SH-SY5Y (cell line): Measurements from ENCODE around the gene GRK6.

Source experiments
- GATA2 ChIP-seq: IDR thresholded peaks from 2 replicates; pipeline ENCODE4 v1.6.1; 2011; ENCODE audit warnings: mild to moderate bottlenecking, low read depth, low read length
- GATA3 ChIP-seq: IDR thresholded peaks from 2 replicates; pipeline ENCODE4 v1.6.1; 2011; ENCODE audit warnings: low read depth, mild to moderate bottlenecking, low read length, moderate library complexity

Gene GRK6

DNA sequence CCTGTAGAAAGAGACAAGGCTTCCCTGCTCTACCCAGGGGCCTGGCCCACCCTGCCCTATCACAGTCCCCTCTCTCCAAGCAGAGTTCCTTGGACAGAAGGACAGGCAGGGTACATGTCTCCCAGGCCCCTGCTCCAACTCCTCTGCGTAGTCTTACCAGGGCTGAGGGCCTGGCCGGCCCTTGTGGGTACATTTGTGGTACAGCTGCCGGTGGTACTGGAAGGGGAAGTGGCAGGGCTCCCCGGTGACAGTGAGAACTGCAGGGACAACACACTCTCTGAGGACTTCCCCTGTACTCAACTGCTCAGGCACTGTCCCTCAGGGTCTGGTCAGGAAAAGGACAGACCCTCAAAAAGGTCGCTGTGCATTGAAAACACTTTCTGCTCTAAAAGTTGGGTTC is 20.7 kb upstream of the GRK6 start:
- TF ChIP-seq GATA2 (no peak), GATA3 (no peak)

DNA sequence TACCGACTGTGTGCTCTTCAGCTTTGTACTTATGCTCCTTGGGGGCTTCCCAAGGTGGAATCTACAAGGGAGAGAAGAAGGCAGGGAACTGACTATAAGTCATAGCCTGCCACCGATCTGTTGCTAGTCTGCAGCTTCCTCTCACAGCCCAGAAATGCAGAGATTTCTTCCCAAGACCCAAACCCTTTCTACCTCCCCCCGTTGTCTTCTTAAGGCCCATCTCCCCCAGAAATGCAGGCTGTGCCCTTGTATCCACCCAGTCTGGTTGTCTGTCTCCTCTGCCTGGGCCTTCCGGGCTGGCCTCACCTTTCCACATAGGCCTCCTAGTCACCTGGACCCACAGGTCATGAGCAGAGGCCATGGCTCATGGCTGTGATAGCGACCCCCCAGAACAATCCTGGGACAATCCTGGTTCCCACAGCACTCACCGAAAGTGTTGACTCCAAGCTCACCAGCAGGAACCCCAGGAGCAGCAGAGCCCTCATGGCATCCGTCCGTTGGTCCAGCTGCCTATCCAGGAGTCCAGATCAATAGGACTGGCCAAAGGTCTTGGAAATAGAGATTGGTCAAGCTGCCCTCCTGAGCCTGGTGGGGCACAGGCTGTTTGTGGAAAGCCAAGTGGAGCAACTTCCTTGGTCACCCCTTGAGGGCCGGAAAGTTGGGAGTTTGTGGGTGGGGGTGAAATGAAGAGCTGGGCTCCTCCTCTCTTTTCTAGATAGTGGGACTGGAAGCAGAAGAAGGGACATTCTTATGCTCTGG is 17.3 kb upstream of the GRK6 start, which contains the start of gene F12:
Gene F12, minus strand, starts transcription at position 522 of the 759 bp plus-strand sequence. Its CDS starts 37 bp downstream, at position 485.
- no peak for TF ChIP-seq GATA3
- no peak for TF ChIP-seq GATA2

DNA sequence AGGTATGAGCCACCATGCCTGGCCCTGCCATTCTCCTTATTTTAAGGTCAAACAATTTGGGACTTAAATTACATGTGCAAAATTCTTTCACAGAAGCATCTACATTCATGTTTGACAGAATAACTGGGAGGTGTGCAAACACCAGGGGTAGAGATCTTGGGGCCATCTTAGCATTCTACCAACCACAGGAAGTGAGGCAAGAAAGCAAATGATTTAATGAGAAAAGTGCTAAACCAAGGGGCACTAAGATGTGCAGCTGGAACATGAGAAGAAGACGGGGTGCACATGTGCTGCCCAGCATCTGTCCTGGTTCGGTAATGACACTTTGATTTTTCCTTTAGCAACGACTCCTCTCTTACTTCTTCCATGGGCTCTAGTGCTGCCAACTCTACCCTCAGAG is 15.9 kb upstream of the GRK6 start:
- TF ChIP-seq GATA2, result no peak
- no peak for TF ChIP-seq GATA3

DNA sequence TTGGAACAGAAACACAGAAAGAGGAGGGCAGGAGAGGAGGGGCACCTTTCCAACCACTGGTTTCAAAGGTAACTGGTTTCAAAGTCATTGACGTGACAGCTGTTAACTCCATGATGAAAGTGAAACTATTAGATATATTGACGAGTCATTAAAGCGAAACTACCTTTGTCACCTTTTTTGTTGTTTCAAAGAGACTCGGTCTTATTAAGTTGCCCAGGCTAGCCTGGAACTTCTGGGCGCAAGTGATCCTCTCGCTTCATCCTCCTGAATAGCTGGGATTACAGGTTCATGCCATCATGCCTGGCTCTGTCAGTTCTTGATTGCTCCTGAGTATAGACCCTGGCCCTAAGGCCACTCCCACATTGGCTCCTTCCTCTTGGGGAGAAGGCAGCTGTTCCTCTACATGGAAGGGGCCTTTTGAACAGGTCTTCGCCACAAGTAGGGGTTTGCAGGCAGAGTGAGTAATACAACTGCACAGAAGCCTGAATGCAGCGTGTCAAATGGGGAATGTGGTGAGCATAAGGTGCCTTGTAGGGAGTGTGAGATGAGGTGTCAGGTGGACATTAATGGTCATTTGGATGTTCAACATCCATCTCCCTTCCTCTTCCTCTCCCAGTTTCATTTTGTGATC is 13.8 kb upstream of the GRK6 start:
- TF ChIP-seq GATA3 (no peak), GATA2 (no peak)

DNA sequence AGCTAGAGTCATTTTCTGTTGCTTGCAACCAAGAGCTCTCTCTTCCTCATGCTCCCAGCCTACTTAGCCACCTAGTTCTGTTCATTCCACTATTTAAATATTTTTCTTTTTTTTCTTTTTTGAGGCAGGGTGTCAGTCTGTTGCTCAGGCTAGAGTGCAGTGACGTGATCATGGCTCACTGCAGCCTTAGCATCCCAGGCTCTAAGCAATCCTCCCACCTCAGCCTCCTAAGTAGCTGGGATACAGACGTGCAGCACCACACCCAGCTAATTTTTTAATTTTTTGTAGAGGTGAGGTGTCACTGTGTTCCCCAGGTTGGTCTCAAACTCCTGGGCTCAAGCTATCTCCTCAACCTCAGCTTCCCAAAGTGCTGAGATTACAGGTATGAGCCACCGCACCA is 12.0 kb upstream of the GRK6 start:
- TF ChIP-seq GATA2 (no peak), GATA3 (no peak)

DNA sequence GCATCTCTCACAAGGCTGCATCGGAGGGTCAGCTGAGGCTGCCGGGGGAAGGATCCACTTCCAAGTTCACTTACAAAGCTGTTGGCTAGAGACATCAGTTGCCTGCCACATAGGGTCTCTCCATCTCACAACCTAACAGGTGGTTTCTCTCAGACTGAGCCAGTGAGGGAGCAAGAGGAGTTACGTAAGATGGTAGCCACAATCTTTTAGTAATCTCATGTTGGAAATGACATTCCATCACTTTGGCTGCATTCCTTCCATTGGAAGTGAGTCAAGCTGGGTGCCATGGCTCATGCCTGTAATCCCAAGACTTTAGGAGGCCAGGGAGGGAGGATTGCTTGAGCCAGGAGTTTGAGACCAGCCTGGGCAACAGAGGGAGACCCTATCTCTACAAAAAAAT is 7.4 kb upstream of the GRK6 start:
- no peak for TF ChIP-seq GATA3
- TF ChIP-seq GATA2, result no peak

DNA sequence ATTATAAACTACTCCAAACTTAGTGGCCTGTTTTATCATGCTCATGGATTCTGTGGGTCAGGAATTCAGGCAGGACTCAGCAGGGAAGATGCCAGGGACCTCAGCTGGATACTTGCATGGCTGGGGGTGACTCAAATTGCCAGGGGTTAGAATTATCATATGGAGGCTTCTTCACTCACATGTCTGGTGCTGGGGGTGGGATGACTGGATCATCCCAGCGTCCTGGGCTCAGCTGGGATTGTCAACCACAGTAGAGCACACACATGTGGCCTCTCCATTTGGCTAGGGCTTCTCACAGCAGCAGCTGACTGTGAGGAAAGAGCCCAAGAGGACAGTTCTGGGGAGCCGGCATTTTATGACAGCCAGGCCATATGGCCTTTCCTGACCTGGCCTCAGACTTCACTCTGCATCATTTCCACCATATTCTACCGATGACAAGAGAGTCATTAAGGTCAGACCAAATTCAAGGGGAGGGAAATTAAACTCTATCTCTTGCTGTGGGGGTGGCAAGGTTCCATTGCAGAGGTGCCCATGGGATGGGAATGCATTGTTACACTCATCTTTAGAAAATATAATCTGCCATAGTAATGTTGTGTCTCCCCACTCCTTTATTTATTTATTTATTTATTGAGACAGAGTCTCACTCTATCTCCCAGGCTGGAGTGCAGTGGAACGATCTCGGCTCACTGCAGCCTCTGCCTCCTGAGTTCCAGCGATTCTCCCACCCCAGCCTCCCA is 5.2 kb upstream of the GRK6 start:
- TF ChIP-seq GATA3 (no peak), GATA2 (no peak)

DNA sequence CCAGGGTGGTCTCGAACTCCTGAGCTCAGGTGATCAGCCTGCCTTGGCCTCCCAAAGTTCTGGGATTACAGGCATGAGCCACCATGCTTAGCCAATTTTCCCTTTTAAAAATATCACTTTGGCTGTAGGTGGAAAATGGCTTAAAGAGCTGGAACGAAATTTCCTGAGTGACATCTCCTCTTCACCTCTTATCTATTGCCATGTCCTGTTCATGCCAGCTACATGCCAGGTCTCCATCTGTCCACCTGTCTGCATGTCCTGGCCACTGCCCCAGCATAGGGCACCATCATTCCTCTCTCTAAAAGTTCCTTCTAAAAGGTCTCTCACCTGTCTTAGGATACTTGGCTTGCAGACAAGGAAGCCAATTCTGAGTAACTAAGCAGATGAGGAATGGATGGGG is 2.8 kb upstream of the GRK6 start:
- TF ChIP-seq GATA3 (no peak), GATA2 (no peak)

DNA sequence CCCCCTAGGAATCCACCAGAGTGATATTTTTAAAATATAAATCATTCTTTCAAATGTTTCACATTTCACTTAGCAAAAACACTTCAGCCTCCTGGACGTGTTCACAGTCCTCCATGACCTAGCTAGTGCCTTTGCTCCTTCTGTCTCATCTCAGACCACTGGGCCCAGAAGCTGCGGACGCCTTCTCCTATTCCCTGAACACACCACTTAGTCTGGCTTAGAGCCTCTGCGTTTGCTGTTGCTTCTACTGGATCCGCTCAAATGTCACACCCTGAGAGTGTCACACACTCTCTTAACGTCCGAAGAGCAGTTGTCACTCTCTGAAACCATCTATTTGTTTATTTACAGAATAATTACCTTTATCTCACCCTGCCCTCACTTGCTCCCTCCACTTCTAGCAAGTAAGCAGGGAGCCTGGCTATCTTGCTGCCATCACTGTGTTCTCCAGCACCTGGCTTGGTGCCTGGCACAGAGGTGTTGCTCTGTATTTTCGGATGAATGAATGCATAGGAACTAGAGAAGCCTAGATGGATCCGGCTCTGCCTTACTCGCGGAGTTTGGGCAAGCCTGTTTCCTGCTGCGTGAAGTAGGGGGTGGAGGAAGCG is 1.2 kb upstream of the GRK6 start:
- no peak for TF ChIP-seq GATA3
- no peak for TF ChIP-seq GATA2

DNA sequence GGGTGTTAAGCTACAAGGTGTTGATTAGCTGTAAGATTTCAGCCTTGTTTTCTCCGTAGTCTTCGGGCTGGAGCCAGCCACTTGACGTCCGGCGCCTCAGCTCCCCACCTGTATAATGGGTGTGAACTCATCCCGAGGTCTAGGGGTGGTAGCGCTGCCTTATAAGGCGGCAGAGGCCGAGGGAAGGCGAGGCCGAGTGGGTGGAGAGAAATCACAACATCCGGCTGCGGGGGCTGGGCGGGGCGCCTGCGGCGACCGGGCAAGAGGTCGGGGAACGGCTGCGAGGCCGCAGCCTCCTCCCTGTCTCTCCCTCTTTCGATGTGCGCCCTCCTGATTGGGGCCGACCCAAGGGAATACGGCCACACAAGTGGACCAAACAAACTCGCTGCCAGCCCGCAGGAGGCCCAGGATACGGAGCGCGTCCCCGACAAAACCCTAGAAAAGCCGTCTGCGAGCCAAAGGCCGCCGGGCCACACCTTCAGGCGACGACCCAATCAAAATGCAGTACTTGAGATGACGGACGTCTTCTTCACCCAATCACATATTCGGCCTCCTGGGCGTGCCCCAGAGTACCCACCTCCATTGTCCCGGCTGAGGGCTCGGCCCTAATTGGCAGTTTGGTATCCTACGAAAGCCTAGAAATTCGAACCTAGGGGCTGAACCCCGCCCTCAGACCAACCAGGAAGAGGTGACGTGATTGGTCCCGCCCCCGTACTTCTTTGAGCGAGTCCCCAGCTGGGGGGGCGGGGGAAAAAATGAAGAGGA is 493 bp upstream of the GRK6 start:
- no peak for TF ChIP-seq GATA2
- TF ChIP-seq GATA3, result no peak

DNA sequence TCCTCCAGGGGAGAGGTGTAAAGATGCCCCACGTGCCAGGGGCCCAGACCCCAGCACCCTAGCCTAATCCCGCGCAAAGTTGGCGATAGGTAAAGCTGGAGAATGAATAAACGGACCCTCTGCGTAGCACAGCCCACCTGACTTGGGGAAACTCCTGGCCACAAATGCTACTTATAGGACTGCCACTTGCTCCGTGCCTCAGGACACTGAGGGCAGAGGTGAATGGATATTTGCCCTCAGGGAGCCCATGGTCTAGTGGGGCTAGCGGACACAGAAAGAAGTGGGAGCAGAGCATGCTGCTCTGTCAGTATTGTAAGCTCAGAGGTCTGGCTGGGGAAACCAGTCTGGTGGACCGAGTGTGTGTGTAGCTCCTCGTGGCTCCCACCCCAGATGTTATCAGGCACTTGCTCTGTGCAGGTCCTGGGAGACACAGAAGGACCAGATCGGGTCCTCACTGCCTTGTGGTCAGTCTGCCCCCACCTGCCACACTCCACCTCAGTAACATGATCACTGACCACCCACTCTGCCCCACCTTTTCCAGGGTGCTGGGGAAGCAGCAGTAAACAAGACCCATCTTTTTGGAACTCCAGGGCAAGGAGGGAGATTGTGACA is 841 bp downstream of the GRK6 start:
- no peak for TF ChIP-seq GATA3
- peak; percentile 90 for TF ChIP-seq GATA2

DNA sequence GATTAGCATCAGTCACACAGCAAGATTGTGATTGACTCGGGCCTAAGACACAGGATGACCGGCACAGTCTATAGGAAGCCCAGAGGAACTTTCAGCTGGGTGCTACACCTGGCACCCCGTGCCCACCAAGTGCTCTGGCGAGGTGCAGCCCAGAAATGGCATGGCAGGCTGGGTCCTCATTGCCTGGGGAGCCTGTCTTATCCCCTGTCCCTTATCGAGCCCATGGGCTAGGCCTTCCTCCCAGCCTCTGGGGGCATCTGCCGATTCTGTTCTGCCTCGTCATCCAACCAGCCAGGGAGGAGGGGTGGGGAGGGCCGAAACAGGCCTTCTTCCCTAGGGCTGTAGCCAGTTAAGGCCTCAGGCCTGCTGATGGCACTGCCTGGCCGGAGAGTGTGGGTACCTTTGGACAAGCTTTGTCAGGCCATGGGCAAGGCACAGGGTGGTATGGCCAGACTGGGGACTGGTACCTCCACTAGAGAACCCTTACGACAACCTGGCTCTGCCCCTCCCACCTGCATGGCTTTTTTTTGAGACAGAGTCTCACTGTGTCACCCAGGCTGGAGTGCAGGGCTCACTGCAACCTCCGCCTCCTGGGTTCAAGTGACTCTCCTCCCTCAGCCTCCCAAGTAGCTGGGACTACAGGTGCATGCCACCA is 1.6 kb downstream of the GRK6 start:
- TF ChIP-seq GATA2 (no peak), GATA3 (no peak)

DNA sequence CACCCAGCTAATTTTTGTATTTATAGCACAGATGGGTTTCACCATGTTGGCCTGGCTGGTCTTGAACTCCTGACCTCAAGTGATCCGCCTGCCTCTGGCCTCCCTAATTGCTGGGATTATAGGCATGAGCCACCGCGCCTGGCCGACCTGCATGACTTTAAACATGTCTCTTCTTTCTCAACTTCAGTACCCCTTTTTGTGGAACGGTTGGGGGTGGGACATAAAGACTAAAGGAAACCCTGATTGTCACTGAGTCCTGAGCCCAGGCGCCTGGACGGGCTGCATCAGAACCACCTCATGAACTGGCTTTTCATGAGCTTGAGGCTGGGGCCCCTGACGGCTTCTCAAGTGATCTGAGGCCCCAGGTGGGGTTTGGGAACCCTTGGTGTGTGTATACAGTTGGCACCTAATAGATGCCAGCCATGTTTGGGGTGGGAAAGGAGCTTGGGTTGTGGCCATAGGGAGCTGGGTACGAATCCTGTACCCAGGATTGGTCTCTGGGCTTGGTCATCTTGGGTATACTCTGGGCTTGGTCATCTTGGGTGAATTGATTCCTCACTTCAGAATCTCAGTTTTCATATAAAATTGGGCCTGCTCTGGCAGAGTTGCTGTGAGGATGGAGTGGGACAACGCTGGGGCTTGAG is 2.2 kb downstream of the GRK6 start:
- TF ChIP-seq GATA3 (no peak), GATA2 (no peak)
